GM18951 (cell line): Measurements from ENCODE around the gene DSE.

Experiments
- POLR2A ChIP-seq: IDR thresholded peaks from 4 replicates; pipeline ENCODE4 v1.6.1; 2011; ENCODE audit warnings: mild to moderate bottlenecking; ENCODE audit not compliant: insufficient read length, insufficient read depth; ENCODE audit errors: extremely low read depth
- in situ Hi-C: fragments of 300-500 bp; cut with MboI; formaldehyde crosslinking; loops from one replicate; pipeline ENCODE4 v1.12.0; 2022; ENCODE audit warnings: low sequenced_read_pairs, mixed read lengths, inconsistent platforms; ENCODE audit not compliant: unreplicated experiment

DSE gene

GRCh38 chr6:116349216-116349615 is 21.5 kb upstream of the DSE start:
- in situ Hi-C loops, result no loop called here

GRCh38 chr6:116351101-116351500 is 19.6 kb upstream of the DSE start:
- in situ Hi-C loops, result no loop called here
- no peak for TF ChIP-seq POLR2A

More at GRCh38 chr6:116349216-116349615, 21.5 kb upstream of the DSE start:
- no peak for TF ChIP-seq POLR2A

GRCh38 chr6:116352515-116353471 is 18.0 kb upstream of the DSE start:
- TF ChIP-seq POLR2A, result no peak
- in situ Hi-C loops, result no loop called here

- no peak for TF ChIP-seq POLR2A
- in situ Hi-C loops, result no loop called here
These were observed 16.5 kb upstream of the DSE start for GRCh38 chr6:116354236-116354635.

GRCh38 chr6:116355796-116356195 is 15.0 kb upstream of the DSE start:
- no peak for TF ChIP-seq POLR2A
- in situ Hi-C loops, result no loop called here

GRCh38 chr6:116359131-116359530 is 11.6 kb upstream of the DSE start:
- no peak for TF ChIP-seq POLR2A
- in situ Hi-C loops, result no loop called here

- TF ChIP-seq POLR2A, result no peak
- in situ Hi-C loops, result no loop called here
These were observed 10.9 kb upstream of the DSE start for GRCh38 chr6:116359835-116360234.

- no peak for TF ChIP-seq POLR2A
- in situ Hi-C loops, result no loop called here
These were observed 8.5 kb upstream of the DSE start for GRCh38 chr6:116362276-116362675.

GRCh38 chr6:116363759-116364158 is 7.0 kb upstream of the DSE start:
- in situ Hi-C loops, result no loop called here
- TF ChIP-seq POLR2A, result no peak

GRCh38 chr6:116364321-116364720 is 6.4 kb upstream of the DSE start:
- in situ Hi-C loops, result no loop called here

GRCh38 chr6:116365743-116366142 is 5.0 kb upstream of the DSE start:
- in situ Hi-C loops, result no loop called here

More at GRCh38 chr6:116364321-116364720, 6.4 kb upstream of the DSE start:
- no peak for TF ChIP-seq POLR2A

GRCh38 chr6:116366740-116367275 is 3.9 kb upstream of the DSE start:
- TF ChIP-seq POLR2A, result no peak
- in situ Hi-C loops, result no loop called here

More at GRCh38 chr6:116365743-116366142, 5.0 kb upstream of the DSE start:
- TF ChIP-seq POLR2A, result no peak

GRCh38 chr6:116369540-116369939 is 1.2 kb upstream of the DSE start:
- TF ChIP-seq POLR2A, result no peak
- in situ Hi-C loops, result no loop called here
